Small intestine (tissue), 7 donors: ENCODE results near the gene GLIS2. TPM values are rescaled to one million over a fixed set of nuclear protein-coding genes. Genes with fewer than 3 reads are reported as not detected.
"Not testable (repeated sequence)": the region's sequence is repeated elsewhere in the genome, so short reads cannot be mapped to it uniquely, and the experiment has no call there.

Experiments used
- DNase-seq, 2 donors: peaks; one replicate each; pipeline versions ENCODE4 v3.0.0 to v3.0.0-alpha.2; 2013
- FAIRE-seq: peaks from 2 replicates; lab custom pipeline; 2012; peaks lifted over from hg19 to GRCh38; lab: Jason Lieb, UNC
- H3K27ac ChIP-seq, 3 donors: one replicate each; pipeline ENCODE4 v1.5.1; 2013; ENCODE audit warnings: low read length in 2 of 3, mild to moderate bottlenecking in 2 of 3, control low read depth in 1 of 3, inconsistent platforms in 1 of 3, low read depth in 1 of 3, moderate library complexity in 1 of 3
- H3K27me3 ChIP-seq, 3 donors: one replicate each; pipeline ENCODE4 v1.6.1; 2013; ENCODE audit warnings: low read length in 3 of 3, inconsistent platforms in 1 of 3; ENCODE audit not compliant: control insufficient read depth in 3 of 3, insufficient read depth in 3 of 3
- H3K36me3 ChIP-seq, 3 donors: one replicate each; pipeline ENCODE4 v1.6.1; 2013; ENCODE audit warnings: low read length in 3 of 3, inconsistent platforms in 1 of 3, low read depth in 1 of 3, mild to moderate bottlenecking in 1 of 3, moderate library complexity in 1 of 3; ENCODE audit not compliant: control insufficient read depth in 3 of 3, insufficient read depth in 2 of 3
- H3K4me1 ChIP-seq, 3 donors: one replicate each; pipeline ENCODE4 v1.6.1; 2013; ENCODE audit warnings: low read length in 2 of 3, inconsistent platforms in 1 of 3, low read depth in 1 of 3, mild to moderate bottlenecking in 1 of 3, moderate library complexity in 1 of 3; ENCODE audit not compliant: control insufficient read depth in 3 of 3, insufficient read depth in 2 of 3
- H3K4me3 ChIP-seq, 3 donors: one replicate each; pipeline ENCODE4 v1.5.1; 2013; ENCODE audit warnings: low read length in 3 of 3, control low read depth in 1 of 3, inconsistent platforms in 1 of 3, low read depth in 1 of 3, mild to moderate bottlenecking in 1 of 3, moderate library complexity in 1 of 3
- H3K9me3 ChIP-seq, 2 donors: one replicate each; pipeline ENCODE4 v1.6.1; 2013; ENCODE audit warnings: low read depth in 1 of 2, low read length in 1 of 2; ENCODE audit not compliant: control insufficient read depth in 2 of 2, insufficient read depth in 1 of 2
- WGBS, 3 donors: extraction: QIAGEN DNeasy Blood & Tissue Kit; methylation state at CpG; one replicate each; pipeline ENCODE4 v1.1.7; 2013; 5-methylcytosine and 5-hydroxymethylcytosine counted together
- polyA plus RNA-seq, 4 donors: library from polyadenylated mRNA; stranded (reverse) in 3 of 4; unstranded in 1 of 4; fragments of 200-250 nt in 3 of 4; fragments of 120-200 nt in 1 of 4; gene quantifications; one replicate each; pipeline versions ENCODE4 v1.2.1 to v1.2.3, GENCODE V29; 2013
- donor health status: healthy with polysubstance abuse.
- donor health status: control.
- donor health status: control.
- donor health status: Bipolar disorder and iron deficiency.
- donor health status: healthy.

The GLIS2 gene
- polyA plus RNA-seq, 4 donors, result 0.22 to 14.3 (median 2.3) TPM

GRCh38 chr16:4333714-4334113 is 17.8 kb downstream of the GLIS2 start:
- H3K4me3 ChIP-seq, FAIRE-seq, H3K9me3 ChIP-seq, H3K27me3 ChIP-seq, H3K4me1 ChIP-seq, H3K27ac ChIP-seq, DNase-seq: not testable (repeated sequence)
- 74 to 91% (median 81%) methylated on average over 9 of the region's 9 CpGs for WGBS, 3 donors
- H3K36me3 ChIP-seq, result peaks cover 0 to 55% (median 0%) of the 10 kb centered on the region in 3 donors

- FAIRE-seq, result no peak
- Histone ChIP-seq H3K27ac (no peak overlapping the region), H3K9me3 (no peaks in the 10 kb centered on the region), H3K36me3 (peaks cover 0 to 67% (median 2%) of the 10 kb centered on the region in 3 donors), H3K4me3 (no peak overlapping the region), H3K27me3 (no peaks in the 10 kb centered on the region), H3K4me1 (no peaks in the 10 kb centered on the region)
- DNase-seq, result no peak
- WGBS, 3 donors, result 67 to 82% (median 81%) methylated on average over 32 of the region's 32 CpGs
Observed at GRCh38 chr16:4334724-4335495, 19.0 kb downstream of the GLIS2 start.

GRCh38 chr16:4336701-4337539 is 21.1 kb downstream of the GLIS2 start:
- 75 to 93% (median 90%) methylated on average over 36 to 41 of the region's 41 CpGs for WGBS, 3 donors
- DNase-seq (no peak), FAIRE-seq (no peak)
- peaks cover 0 to 85% (median 4%) of the 10 kb centered on the region in 3 donors for H3K36me3 ChIP-seq
- H3K4me1 ChIP-seq, result no peaks in the 10 kb centered on the region
- H3K9me3 ChIP-seq, result no peaks in the 10 kb centered on the region
- no peaks in the 10 kb centered on the region for H3K27me3 ChIP-seq
- H3K27ac ChIP-seq, result no peak overlapping the region
- no peak overlapping the region for H3K4me3 ChIP-seq

- FAIRE-seq (no peak), DNase-seq (no peak)
- Histone ChIP-seq H3K9me3 (no peaks in the 10 kb centered on the region), H3K27me3 (no peaks in the 10 kb centered on the region), H3K4me3 (no peak overlapping the region), H3K36me3 (peaks cover 0 to 81% (median 4%) of the 10 kb centered on the region in 3 donors), H3K27ac (no peak overlapping the region), H3K4me1 (no peaks in the 10 kb centered on the region)
- 75 to 83% (median 80%) methylated on average over 12 of the region's 12 CpGs for WGBS, 3 donors
Observed at GRCh38 chr16:4337540-4338088, 21.7 kb downstream of the GLIS2 start.

GRCh38 chr16:4338125-4338582 is 22.3 kb downstream of the GLIS2 start:
- 83 to 89% (median 86%) methylated on average over 10 to 12 of the region's 12 CpGs for WGBS, 3 donors
- H3K36me3 ChIP-seq, result peaks cover 0 to 81% (median 4%) of the 10 kb centered on the region in 3 donors
- no peak for FAIRE-seq

GRCh38 chr16:4338712-4339299 is 22.9 kb downstream of the GLIS2 start:
- Histone ChIP-seq H3K27ac (no peak overlapping the region), H3K4me3 (no peak overlapping the region), H3K4me1 (no peaks in the 10 kb centered on the region), H3K27me3 (no peaks in the 10 kb centered on the region), H3K36me3 (peaks cover 0 to 78% (median 4%) of the 10 kb centered on the region in 3 donors), H3K9me3 (no peaks in the 10 kb centered on the region)
- FAIRE-seq, result no peak
- no peak for DNase-seq
- 84 to 87% (median 86%) methylated on average over 10 of the region's 10 CpGs for WGBS, 3 donors

More at GRCh38 chr16:4338125-4338582, 22.3 kb downstream of the GLIS2 start:
- Histone ChIP-seq H3K4me3 (no peak overlapping the region), H3K9me3 (no peaks in the 10 kb centered on the region), H3K4me1 (no peaks in the 10 kb centered on the region), H3K27me3 (no peaks in the 10 kb centered on the region), H3K27ac (no peak overlapping the region)
- DNase-seq, result no peak

- WGBS, 3 donors, result 75 to 88% (median 77%) methylated on average over 9 to 10 of the region's 10 CpGs
- Histone ChIP-seq H3K4me1 (no peaks in the 10 kb centered on the region), H3K9me3 (no peaks in the 10 kb centered on the region), H3K27me3 (no peaks in the 10 kb centered on the region), H3K36me3 (peaks cover 0 to 78% (median 4%) of the 10 kb centered on the region in 3 donors), H3K27ac (no peak overlapping the region), H3K4me3 (no peak overlapping the region)
- DNase-seq, result no peak
- no peak for FAIRE-seq
Observed at GRCh38 chr16:4339455-4339854, 23.6 kb downstream of the GLIS2 start.

GRCh38 chr16:4339909-4340308 is 24.0 kb downstream of the GLIS2 start:
- no peaks in the 10 kb centered on the region for H3K4me1 ChIP-seq
- no peak overlapping the region for H3K4me3 ChIP-seq
- no peaks in the 10 kb centered on the region for H3K27me3 ChIP-seq
- H3K9me3 ChIP-seq, result no peaks in the 10 kb centered on the region
- no peak overlapping the region for H3K27ac ChIP-seq
- DNase-seq (no peak), FAIRE-seq (no peak)
- H3K36me3 ChIP-seq, result peaks cover 0 to 77% (median 4%) of the 10 kb centered on the region in 3 donors
- 55 to 75% (median 63%) methylated on average over 11 to 14 of the region's 14 CpGs for WGBS, 3 donors
